K562 (cell line): ENCODE data around the gene DCST1. TPM values are rescaled to one million over a fixed set of nuclear protein-coding genes. Genes with fewer than 3 reads are reported as not detected.

Experiments
- CEBPB ChIP-seq: fragments of 450-650 bp; IDR thresholded peaks from 2 replicates; pipeline ENCODE4 v1.6.1; 2016; ENCODE audit warnings: missing genetic modification characterization, missing compliant biosample characterization
- FIP1L1 ChIP-seq: fragments of 200-400 bp; formaldehyde crosslinking; IDR thresholded peaks from 2 replicates; pipeline ENCODE4 v1.6.1; 2018; ENCODE audit warnings: mild to moderate bottlenecking, low read depth, low read length; ENCODE audit not compliant: poor library complexity, severe bottlenecking
- FOXA3 ChIP-seq, 2 experiments: fragments of 450-650 bp in 1 of 2; sonication (generic) in 1 of 2; formaldehyde crosslinking; IDR thresholded peaks in 1 of 2; conservative IDR thresholded peaks in 1 of 2; 2 replicates each; pipeline versions ENCODE4 v1.4.0 to v1.8.0; 2020 to 2022; ENCODE audit warnings: mild to moderate bottlenecking in 2 of 2, missing genetic modification reagents in 1 of 2
- GABPA ChIP-seq: fragments of 200-800 bp; sonication (Bioruptor generic); conservative IDR thresholded peaks from 2 replicates; pipeline ENCODE4 v1.6.1; 2016; ENCODE audit warnings: low read depth, missing genetic modification characterization, missing compliant biosample characterization
- GTF2B ChIP-seq: IDR thresholded peaks from 2 replicates; pipeline ENCODE4 v1.6.1; 2011; ENCODE audit not compliant: insufficient read length; ENCODE audit errors: extremely low read depth
- KDM5B ChIP-seq: fragments of 200-600 bp; sonication (generic); IDR thresholded peaks from 2 replicates; pipeline ENCODE4 v1.6.1; 2012; ENCODE audit warnings: low read depth, mild to moderate bottlenecking, moderate library complexity, low read length, control low read depth, inconsistent platforms; ENCODE audit not compliant: insufficient replicate concordance
- KLF6 ChIP-seq: fragments of 250-450 bp; sonication (Bioruptor Pico); IDR thresholded peaks from 2 replicates; pipeline ENCODE4 v1.4.0; 2020; ENCODE audit warnings: mild to moderate bottlenecking, moderate library complexity, borderline replicate concordance
- MNT ChIP-seq, 2 experiments: fragments of 450-650 bp; conservative IDR thresholded peaks; 2 replicates each; pipeline ENCODE4 v1.6.1; 2017; ENCODE audit warnings: mild to moderate bottlenecking in 2 of 2, moderate library complexity in 2 of 2
- MTA2 ChIP-seq: fragments of 450-650 bp; IDR thresholded peaks from 2 replicates; pipeline ENCODE4 v1.6.1; 2016; ENCODE audit warnings: low read depth
- NEUROD1 ChIP-seq: fragments of 150-350 bp; IDR thresholded peaks from 2 replicates; pipeline ENCODE4 v1.6.1; 2014; ENCODE audit warnings: borderline replicate concordance, low read length, low read depth; ENCODE audit not compliant: partially characterized antibody
- PHF8 ChIP-seq: fragments of 200-600 bp; sonication (generic); IDR thresholded peaks from 2 replicates; pipeline ENCODE4 v1.6.1; 2012; ENCODE audit warnings: mixed run types, mild to moderate bottlenecking, inconsistent platforms, low read length, moderate library complexity, borderline replicate concordance
- RBM39 ChIP-seq: fragments of 200-400 bp; formaldehyde crosslinking; optimal IDR thresholded peaks from 2 replicates; pipeline ENCODE3; 2018; ENCODE audit warnings: low read depth, low read length
- RNF219 ChIP-seq: fragments of 250-450 bp; sonication (Bioruptor Pico); IDR thresholded peaks from 2 replicates; pipeline ENCODE4 v1.5.0; 2022; ENCODE audit warnings: mild to moderate bottlenecking
- RUNX1 ChIP-seq: sonication (generic); IDR thresholded peaks from 2 replicates; pipeline ENCODE4 v1.6.1; 2016; ENCODE audit warnings: antibody characterized with exemption, low read depth
- SMAD3 ChIP-seq: fragments of 450-650 bp; formaldehyde crosslinking; conservative IDR thresholded peaks from 2 replicates; pipeline ENCODE4 v1.4.0; 2020; ENCODE audit warnings: mild to moderate bottlenecking
- SREBF1 ChIP-seq: fragments of 150-350 bp; IDR thresholded peaks from 2 replicates; pipeline ENCODE4 v1.6.1; 2014; ENCODE audit warnings: antibody characterized with exemption, low read depth, low read length, borderline replicate concordance
- TCF7L2 ChIP-seq: fragments of 150-350 bp; IDR thresholded peaks from 2 replicates; pipeline ENCODE4 v1.6.1; 2016; ENCODE audit warnings: low read depth, mild to moderate bottlenecking, low read length, moderate library complexity
- TCFL5 ChIP-seq: fragments of 250-450 bp; sonication (Bioruptor Pico); conservative IDR thresholded peaks from 2 replicates; pipeline ENCODE4 v1.6.1; 2021; ENCODE audit warnings: mild to moderate bottlenecking, moderate library complexity, matching md5 sums
- U2AF1 ChIP-seq: fragments of 200-400 bp; formaldehyde crosslinking; optimal IDR thresholded peaks from 2 replicates; pipeline ENCODE3; 2017; ENCODE audit warnings: mild to moderate bottlenecking, low read depth, low read length, moderate library complexity
- ZNF511 ChIP-seq: sonication (generic); formaldehyde crosslinking; IDR thresholded peaks from 2 replicates; pipeline ENCODE4 v1.8.0; 2022; ENCODE audit warnings: mild to moderate bottlenecking, missing genetic modification reagents
- polyA plus RNA-seq, 8 experiments: library from polyadenylated mRNA; depleted of rRNA in 4 of 8; stranded (reverse) in 5 of 8; unstranded in 3 of 8; fragments of >200 nt; fragmentation: Nextera tagmentation in 2 of 8; fragmentation: Illumina TruSeq in 1 of 8; extraction: Ambion mirVana in 2 of 8; extraction: Trizol in 1 of 8; gene quantifications; 2 replicates each; pipeline versions ENCODE4 v1.2.1 to v1.2.3, GENCODE V29; 2011 to 2014; ENCODE audit warnings: inconsistent platforms in 1 of 8, missing spikeins in 1 of 8
- total RNA-seq, 7 experiments: library from RNA; depleted of rRNA in 6 of 7; stranded (reverse); fragments of >200 nt in 6 of 7; fragmentation: Illumina TruSeq in 2 of 7; extraction: Trizol in 2 of 7; gene quantifications; 2 replicates each; pipeline versions ENCODE4 v1.2.1 to v1.2.3, GENCODE V29; 2011 to 2021; ENCODE audit warnings: low replicate concordance in 1 of 7

DCST1 gene
- total and polyA plus RNA-seq, 9 of the 15 experiments (the other 6 are each of a cell fraction or from before 2014, with no cell fraction given) = not detected

- TF ChIP-seq ZNF511 (CRISPR knock-in tag) (no peak), GTF2B (no peak), U2AF1 (no peak), TCFL5 (CRISPR knock-in tag) (no peak), PHF8 (no peak), GABPA (tag) (peak; percentile 90), SREBF1 (no peak), FIP1L1 (no peak), NEUROD1 (peak; percentile 39), RBM39 (no peak), FOXA3 (CRISPR knock-in tag; conservative IDR thresholded peaks at IDR 0.05 in 1 of 2, IDR thresholded peaks at IDR 0.05 in 1 of 2) (no peak), CEBPB (tag) (no peak), SMAD3 (no peak), KDM5B (no peak), KLF6 (no peak), RUNX1 (no peak), MTA2 (no peak), MNT (conservative IDR thresholded peaks at IDR 0.05) (peak; percentile 64 to 79), RNF219 (CRISPR knock-in tag) (no peak), TCF7L2 (no peak)
These were observed 29.8 kb upstream of the DCST1 start (continued) for GRCh38 chr1:155003766-155004351.
